Hepatocyte (in vitro differentiated cells): ENCODE measurements around the gene HEATR3. TPM values are rescaled to one million over a fixed set of nuclear protein-coding genes. Genes with fewer than 3 reads are reported as not detected.

ENCODE experiments used
- DNase-seq: peaks from one replicate; pipeline ENCODE4 v3.0.0-alpha.2; 2016; ENCODE audit warnings: low spot score
- H2AFZ ChIP-seq: fragments of 200-600 bp; sonication (generic); 2 replicates; pipeline ENCODE4 v1.6.0; 2016; ENCODE audit warnings: antibody characterized with exemption, mild to moderate bottlenecking
- H3K27ac ChIP-seq: fragments of 200-600 bp; sonication (generic); 2 replicates; pipeline ENCODE4 v1.5.1; 2016; ENCODE audit warnings: mild to moderate bottlenecking
- H3K27me3 ChIP-seq: fragments of 200-600 bp; sonication (generic); 2 replicates; pipeline ENCODE4 v1.6.1; 2016
- H3K36me3 ChIP-seq: fragments of 200-600 bp; sonication (generic); replicated peaks from 2 replicates; pipeline ENCODE4 v1.5.1; 2016; ENCODE audit warnings: low read depth; ENCODE audit not compliant: insufficient read depth
- H3K4me1 ChIP-seq: fragments of 200-600 bp; sonication (generic); 2 replicates; pipeline ENCODE4 v1.5.1; 2016; ENCODE audit warnings: mild to moderate bottlenecking, moderate library complexity; ENCODE audit not compliant: insufficient read depth
- H3K4me2 ChIP-seq: fragments of 200-600 bp; sonication (generic); 2 replicates; pipeline ENCODE4 v1.6.0; 2016
- H3K4me3 ChIP-seq: fragments of 200-600 bp; sonication (generic); 2 replicates; pipeline ENCODE4 v1.5.1; 2016; ENCODE audit warnings: mild to moderate bottlenecking
- H3K79me2 ChIP-seq: fragments of 200-600 bp; sonication (generic); 2 replicates; pipeline ENCODE4 v1.6.0; 2017; ENCODE audit warnings: mild to moderate bottlenecking
- H3K9me2 ChIP-seq: fragments of 200-600 bp; sonication (generic); replicated peaks from 2 replicates; pipeline ENCODE4 v1.6.0; 2017; ENCODE audit warnings: mild to moderate bottlenecking; ENCODE audit not compliant: insufficient read depth
- H3K9me3 ChIP-seq: fragments of 200-600 bp; sonication (generic); 2 replicates; pipeline ENCODE4 v1.5.1; 2016; ENCODE audit warnings: low read depth, mild to moderate bottlenecking
- H4K20me1 ChIP-seq: fragments of 200-600 bp; sonication (generic); 2 replicates; pipeline ENCODE4 v1.6.0; 2016; ENCODE audit warnings: mild to moderate bottlenecking; ENCODE audit not compliant: insufficient read depth, poor library complexity, severe bottlenecking
- EZH2 ChIP-seq: fragments of 200-600 bp; sonication (generic); IDR thresholded peaks from 2 replicates; pipeline ENCODE4 v1.6.1; 2016; ENCODE audit warnings: antibody characterized with exemption, mild to moderate bottlenecking, borderline replicate concordance
- EZH2phosphoT487 ChIP-seq: fragments of 200-600 bp; sonication (generic); IDR thresholded peaks from one replicate; pipeline ENCODE4 v1.6.1; 2018; ENCODE audit warnings: antibody characterized with exemption, mild to moderate bottlenecking, low read depth, moderate library complexity; ENCODE audit not compliant: unreplicated experiment, severe bottlenecking
- WGBS: methylation state at CpG from one replicate; pipeline ENCODE4 v1.1.6; 2016; ENCODE audit warnings: low lambda C conversion rate; ENCODE audit errors: missing lambda C conversion rate; 5-methylcytosine and 5-hydroxymethylcytosine counted together
- polyA plus RNA-seq: library from polyadenylated mRNA; unstranded; fragments of >200 nt; fragmentation: Nextera tagmentation; extraction: Ambion mirVana; gene quantifications from 2 replicates; pipeline ENCODE4 v1.2.1, GENCODE V29; 2016
- total RNA-seq: library from RNA; depleted of rRNA; stranded (reverse); fragments of >200 nt; gene quantifications from 2 replicates; pipeline ENCODE4 v1.2.3, GENCODE V29; 2014
- TF ChIP-seq, protein P1 (sequence below): fragments of 200-600 bp; sonication (generic); IDR thresholded peaks from 2 replicates; pipeline ENCODE4 v1.5.1; 2016; ENCODE audit warnings: antibody characterized with exemption, mild to moderate bottlenecking; ENCODE audit not compliant: poor library complexity

The HEATR3 gene
- total and polyA plus RNA-seq, 2 experiments from 2014 or later = 3.8 to 16.8 TPM

GRCh38 chr16:50046853-50047252, 18.9 kb upstream of the HEATR3 start:
- TF ChIP-seq, protein P1, sequence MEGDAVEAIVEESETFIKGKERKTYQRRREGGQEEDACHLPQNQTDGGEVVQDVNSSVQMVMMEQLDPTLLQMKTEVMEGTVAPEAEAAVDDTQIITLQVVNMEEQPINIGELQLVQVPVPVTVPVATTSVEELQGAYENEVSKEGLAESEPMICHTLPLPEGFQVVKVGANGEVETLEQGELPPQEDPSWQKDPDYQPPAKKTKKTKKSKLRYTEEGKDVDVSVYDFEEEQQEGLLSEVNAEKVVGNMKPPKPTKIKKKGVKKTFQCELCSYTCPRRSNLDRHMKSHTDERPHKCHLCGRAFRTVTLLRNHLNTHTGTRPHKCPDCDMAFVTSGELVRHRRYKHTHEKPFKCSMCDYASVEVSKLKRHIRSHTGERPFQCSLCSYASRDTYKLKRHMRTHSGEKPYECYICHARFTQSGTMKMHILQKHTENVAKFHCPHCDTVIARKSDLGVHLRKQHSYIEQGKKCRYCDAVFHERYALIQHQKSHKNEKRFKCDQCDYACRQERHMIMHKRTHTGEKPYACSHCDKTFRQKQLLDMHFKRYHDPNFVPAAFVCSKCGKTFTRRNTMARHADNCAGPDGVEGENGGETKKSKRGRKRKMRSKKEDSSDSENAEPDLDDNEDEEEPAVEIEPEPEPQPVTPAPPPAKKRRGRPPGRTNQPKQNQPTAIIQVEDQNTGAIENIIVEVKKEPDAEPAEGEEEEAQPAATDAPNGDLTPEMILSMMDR = no peak
- TF ChIP-seq EZH2phosphoT487 (no peak), EZH2 (no peak)
- Histone ChIP-seq H4K20me1 (no peaks in the 10 kb centered on the region), H3K4me3 (no peak overlapping the region), H3K27ac (no peak overlapping the region), H3K4me2 (no peak overlapping the region), H2AFZ (no peak overlapping the region), H3K9me2 (no peaks in the 10 kb centered on the region), H3K4me1 (no peaks in the 10 kb centered on the region), H3K79me2 (no peaks in the 10 kb centered on the region), H3K27me3 (no peaks in the 10 kb centered on the region), H3K9me3 (no peaks in the 10 kb centered on the region), H3K36me3 (no peaks in the 10 kb centered on the region)
- WGBS = 95% methylated on average over 6 of the region's 6 CpGs
- no peak for DNase-seq

- Histone ChIP-seq H2AFZ (no peak overlapping the region), H3K27ac (no peak overlapping the region), H3K4me3 (no peak overlapping the region), H3K9me2 (no peaks in the 10 kb centered on the region), H3K4me1 (no peaks in the 10 kb centered on the region), H3K79me2 (no peaks in the 10 kb centered on the region), H4K20me1 (no peaks in the 10 kb centered on the region), H3K36me3 (no peaks in the 10 kb centered on the region), H3K27me3 (no peaks in the 10 kb centered on the region), H3K9me3 (no peaks in the 10 kb centered on the region), H3K4me2 (no peak overlapping the region)
- no peak for DNase-seq
- WGBS = 71% methylated on average over 2 of the region's 2 CpGs
- TF ChIP-seq EZH2 = no peak
- TF ChIP-seq, protein P1 = no peak
- no peak for TF ChIP-seq EZH2phosphoT487
These were observed 17.9 kb upstream of the HEATR3 start for GRCh38 chr16:50047864-50048263.

DNA sequence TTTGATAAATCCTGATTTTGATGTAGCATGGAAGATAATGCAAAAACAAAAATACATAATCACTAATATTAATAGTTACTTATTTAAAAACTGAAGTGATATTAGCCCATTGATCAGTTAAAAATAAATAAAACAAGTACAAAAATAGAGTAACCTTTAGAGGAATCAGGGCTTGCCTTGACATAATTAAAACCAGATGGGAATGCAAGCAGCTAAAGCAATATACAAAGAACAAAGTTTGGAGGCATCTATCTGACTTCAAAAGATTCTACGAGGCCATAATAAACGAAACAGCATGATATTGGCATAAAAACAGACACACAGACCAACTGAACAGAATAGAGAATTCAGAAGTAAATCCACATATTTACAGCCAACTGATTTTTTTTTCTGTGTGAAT, 15.0 kb upstream of the HEATR3 start:
- Histone ChIP-seq H3K27ac (no peak overlapping the region), H2AFZ (no peak overlapping the region), H3K4me3 (no peak overlapping the region), H3K79me2 (no peaks in the 10 kb centered on the region), H4K20me1 (no peaks in the 10 kb centered on the region), H3K36me3 (no peaks in the 10 kb centered on the region), H3K4me2 (no peak overlapping the region), H3K4me1 (no peaks in the 10 kb centered on the region), H3K9me2 (no peaks in the 10 kb centered on the region), H3K9me3 (no peaks in the 10 kb centered on the region), H3K27me3 (no peaks in the 10 kb centered on the region)
- TF ChIP-seq EZH2 (no peak), EZH2phosphoT487 (no peak)
- TF ChIP-seq, protein P1 = no peak
- WGBS = 48% methylated on average over 2 of the region's 2 CpGs
- DNase-seq = no peak

GRCh38 chr16:50056226-50056625, 9.5 kb upstream of the HEATR3 start:
- H3K9me3 ChIP-seq = no peaks in the 10 kb centered on the region
- no peaks in the 10 kb centered on the region for H4K20me1 ChIP-seq
- WGBS = 89% methylated on average over 4 of the region's 4 CpGs
- no peaks in the 10 kb centered on the region for H3K4me1 ChIP-seq
- no peaks in the 10 kb centered on the region for H3K27me3 ChIP-seq
- no peaks in the 10 kb centered on the region for H3K79me2 ChIP-seq
- no peak for DNase-seq
- H2AFZ ChIP-seq = no peak overlapping the region
- no peak for TF ChIP-seq EZH2
- TF ChIP-seq, protein P1 = no peak
- H3K9me2 ChIP-seq = no peaks in the 10 kb centered on the region
- H3K4me3 ChIP-seq = no peak overlapping the region
- no peak overlapping the region for H3K4me2 ChIP-seq
- H3K27ac ChIP-seq = no peak overlapping the region
- no peaks in the 10 kb centered on the region for H3K36me3 ChIP-seq
